Mesothelial cell of epicardium (in vitro differentiated cells): ENCODE data around the gene USP5. TPM values are rescaled to one million over a fixed set of nuclear protein-coding genes. Genes with fewer than 3 reads are reported as not detected.

Source experiments
- DNase-seq, 2 experiments: peaks; one replicate each; pipeline ENCODE4 v3.0.0; 2021; ENCODE audit warnings: low spot score in 2 of 2; ENCODE audit not compliant: unreplicated experiment in 2 of 2
- H3K27ac Mint-ChIP-seq: 2 replicates; pipeline ENCODE4 v1.8.0; 2021; ENCODE audit warnings: mixed read lengths
- H3K27me3 Mint-ChIP-seq: 2 replicates; pipeline ENCODE4 v1.8.0; 2021; ENCODE audit warnings: low read depth, mixed read lengths
- H3K36me3 Mint-ChIP-seq: 2 replicates; pipeline ENCODE4 v1.8.0; 2021; ENCODE audit warnings: mixed read lengths
- H3K4me1 Mint-ChIP-seq: 2 replicates; pipeline ENCODE4 v1.8.0; 2021; ENCODE audit warnings: mixed read lengths
- H3K4me3 Mint-ChIP-seq: 2 replicates; pipeline ENCODE4 v1.8.0; 2021; ENCODE audit warnings: mild to moderate bottlenecking, moderate library complexity, mixed read lengths
- H3K9me3 Mint-ChIP-seq: 2 replicates; pipeline ENCODE4 v1.8.0; 2021; ENCODE audit warnings: mixed read lengths
- total RNA-seq: library from RNA; stranded (reverse); gene quantifications from 3 replicates; pipeline ENCODE4 v1.2.1, GENCODE V29; 2021
- TF ChIP-seq, protein P1 (sequence below): fragments of 200-600 bp; sonication (generic); IDR thresholded peaks from one replicate; pipeline ENCODE4 v1.5.0; 2021; ENCODE audit warnings: antibody characterized with exemption; ENCODE audit not compliant: unreplicated experiment

USP5 gene
- total RNA-seq, 1 donor from 2014 or later = 119 TPM

DNA sequence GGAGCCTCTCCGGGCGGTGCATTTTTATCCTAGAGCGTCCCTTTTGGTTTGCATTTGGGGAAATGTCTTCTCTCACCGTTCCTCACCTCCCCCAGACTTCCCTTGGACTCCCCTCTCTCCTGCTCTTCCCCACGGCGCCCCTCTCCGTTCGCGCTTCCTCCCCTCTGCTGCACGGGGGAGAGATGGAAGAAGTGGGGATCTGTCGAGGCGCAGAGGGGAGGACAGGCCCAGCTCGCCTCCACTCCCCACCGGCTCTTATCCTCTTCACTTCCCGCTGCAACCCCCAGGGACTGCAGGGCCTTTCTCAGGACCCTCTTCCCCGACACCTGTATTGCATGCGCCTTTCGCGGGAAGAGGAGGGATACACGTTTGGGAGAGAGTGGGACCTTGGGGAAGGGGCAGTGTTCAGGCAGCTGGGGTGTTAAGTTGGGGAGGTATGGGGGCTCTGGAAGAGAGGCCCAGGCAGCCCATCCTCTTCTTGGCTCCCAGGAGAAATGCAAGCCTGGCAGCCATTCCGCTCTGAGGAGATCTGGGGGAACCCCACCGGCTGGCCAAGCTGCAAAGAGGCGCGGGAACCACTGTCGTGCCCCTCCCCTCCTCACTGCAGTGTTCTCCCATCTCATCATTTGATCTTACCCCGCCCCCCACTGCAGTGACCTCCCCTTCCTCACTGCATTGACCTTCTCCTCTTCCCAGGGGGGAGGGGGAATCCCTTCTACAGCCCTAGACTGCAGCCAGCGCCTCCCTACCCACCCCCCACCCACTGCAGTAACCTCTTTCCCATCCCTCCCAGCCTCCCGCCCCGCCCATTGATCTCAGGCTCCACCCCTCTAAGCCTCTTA lies 63.2 kb downstream of the USP5 start:
- Mint-ChIP-seq H3K27ac (peak overlapping the region; percentile 36), H3K4me3 (peak overlapping the region; percentile 82), H3K27me3 (peaks cover 54% of the 10 kb centered on the region), H3K4me1 (peaks cover 20% of the 10 kb centered on the region), H3K36me3 (peaks cover 6% of the 10 kb centered on the region), H3K9me3 (no peaks in the 10 kb centered on the region)
- DNase-seq = no peak
- TF ChIP-seq, protein P1, sequence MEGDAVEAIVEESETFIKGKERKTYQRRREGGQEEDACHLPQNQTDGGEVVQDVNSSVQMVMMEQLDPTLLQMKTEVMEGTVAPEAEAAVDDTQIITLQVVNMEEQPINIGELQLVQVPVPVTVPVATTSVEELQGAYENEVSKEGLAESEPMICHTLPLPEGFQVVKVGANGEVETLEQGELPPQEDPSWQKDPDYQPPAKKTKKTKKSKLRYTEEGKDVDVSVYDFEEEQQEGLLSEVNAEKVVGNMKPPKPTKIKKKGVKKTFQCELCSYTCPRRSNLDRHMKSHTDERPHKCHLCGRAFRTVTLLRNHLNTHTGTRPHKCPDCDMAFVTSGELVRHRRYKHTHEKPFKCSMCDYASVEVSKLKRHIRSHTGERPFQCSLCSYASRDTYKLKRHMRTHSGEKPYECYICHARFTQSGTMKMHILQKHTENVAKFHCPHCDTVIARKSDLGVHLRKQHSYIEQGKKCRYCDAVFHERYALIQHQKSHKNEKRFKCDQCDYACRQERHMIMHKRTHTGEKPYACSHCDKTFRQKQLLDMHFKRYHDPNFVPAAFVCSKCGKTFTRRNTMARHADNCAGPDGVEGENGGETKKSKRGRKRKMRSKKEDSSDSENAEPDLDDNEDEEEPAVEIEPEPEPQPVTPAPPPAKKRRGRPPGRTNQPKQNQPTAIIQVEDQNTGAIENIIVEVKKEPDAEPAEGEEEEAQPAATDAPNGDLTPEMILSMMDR = no peak

DNA sequence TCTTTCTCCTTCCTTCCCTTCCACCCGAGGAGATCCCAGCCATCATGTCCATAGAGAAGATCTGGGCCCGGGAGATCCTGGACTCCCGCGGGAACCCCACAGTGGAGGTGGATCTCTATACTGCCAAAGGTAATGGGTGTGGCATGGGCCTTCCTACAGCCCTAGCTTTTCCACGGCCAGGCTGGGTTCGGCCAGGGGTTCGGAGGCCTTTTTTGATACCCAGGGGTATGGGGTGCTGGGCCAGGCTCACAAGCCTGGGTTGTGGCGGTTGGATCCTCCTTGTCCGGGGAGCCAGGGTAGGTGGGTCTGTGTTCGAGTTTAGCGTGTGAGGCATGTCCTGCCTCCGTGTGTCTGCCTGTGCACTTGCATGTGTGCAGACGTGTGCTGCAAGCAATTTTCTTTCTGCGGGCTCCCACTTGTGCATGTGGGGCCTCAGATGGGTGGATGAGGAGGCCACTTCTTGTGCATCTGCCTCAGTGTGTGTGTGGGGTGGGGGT lies 63.9 kb downstream of the USP5 start:
- no peak for DNase-seq
- peak overlapping the region; percentile 82 for H3K4me3 Mint-ChIP-seq
- H3K27me3 Mint-ChIP-seq = peaks cover 53% of the 10 kb centered on the region

More for the DNA sequence above, 63.9 kb downstream of the USP5 start:
- Mint-ChIP-seq H3K36me3 (peaks cover 6% of the 10 kb centered on the region), H3K4me1 (peaks cover 20% of the 10 kb centered on the region), H3K27ac (no peak overlapping the region), H3K9me3 (no peaks in the 10 kb centered on the region)
- TF ChIP-seq, protein P1 = no peak

Other genes with a start within 250 kb of the USP5 start
- gene CHD4, start 244.8 kb upstream of the USP5 start, total RNA-seq = 332 to 358 TPM (median 332 TPM) in 3 replicates
- gene LPAR5, start 216.2 kb upstream of the USP5 start, total RNA-seq = 1.3 to 1.7 TPM (median 1.3 TPM) in 3 replicates
- gene ACRBP, start 204.7 kb upstream of the USP5 start, total RNA-seq = 2.7 to 3.7 TPM (median 3.5 TPM) in 3 replicates
- 63.5 to 69.0 TPM (median 64.2 TPM) in 3 replicates for gene ING4, start 189.0 kb upstream of the USP5 start, total RNA-seq
- gene ZNF384, start 162.8 kb upstream of the USP5 start, total RNA-seq = 94.9 to 101 TPM (median 96.3 TPM) in 3 replicates
- 3.7 to 6.0 TPM (median 3.9 TPM) in 3 replicates for gene PIANP, start 151.3 kb upstream of the USP5 start, total RNA-seq
- gene COPS7A, start 128.1 kb upstream of the USP5 start, total RNA-seq = 34.1 to 37.6 TPM (median 34.8 TPM) in 3 replicates
- 195 to 203 TPM (median 202 TPM) in 3 replicates for gene MLF2, start 99.0 kb upstream of the USP5 start, total RNA-seq
- gene PTMS, start 85.8 kb upstream of the USP5 start, total RNA-seq = 320 to 338 TPM (median 323 TPM) in 3 replicates
- gene LAG3, start 79.6 kb upstream of the USP5 start, total RNA-seq = 2.7 to 3.8 TPM (median 3.5 TPM) in 3 replicates
- 2.9 to 3.9 TPM (median 3.8 TPM) in 3 replicates for gene CD4, start 62.6 kb upstream of the USP5 start, total RNA-seq
- gene GPR162, start 30.3 kb upstream of the USP5 start, total RNA-seq = 10.8 to 11.5 TPM (median 11.0 TPM) in 3 replicates
- gene P3H3, start 23.7 kb upstream of the USP5 start, total RNA-seq = 80.7 to 86.2 TPM (median 83.8 TPM) in 3 replicates
- 22.9 to 24.3 TPM (median 23.0 TPM) in 3 replicates for gene GNB3, start 11.2 kb upstream of the USP5 start, total RNA-seq
- gene CDCA3, start 864 bp upstream of the USP5 start, total RNA-seq = 11.9 to 18.6 TPM (median 14.3 TPM) in 3 replicates
- gene TPI1, start 15.4 kb downstream of the USP5 start, total RNA-seq = 473 to 488 TPM (median 484 TPM) in 3 replicates
- 2.4 to 4.1 TPM (median 2.9 TPM) in 3 replicates for gene SPSB2, start 21.2 kb downstream of the USP5 start, total RNA-seq
- 11.6 to 14.4 TPM (median 13.4 TPM) in 3 replicates for gene LRRC23, start 52.7 kb downstream of the USP5 start, total RNA-seq
- gene ENO2, start 62.4 kb downstream of the USP5 start, total RNA-seq = 30.2 to 30.7 TPM (median 30.2 TPM) in 3 replicates
- gene ATN1, start 75.8 kb downstream of the USP5 start, total RNA-seq = 193 to 205 TPM (median 195 TPM) in 3 replicates
- gene RNU7-1, start 91.7 kb downstream of the USP5 start, total RNA-seq = not detected in 3 replicates
- 203 to 215 TPM (median 204 TPM) in 3 replicates for gene C12orf57, start 91.9 kb downstream of the USP5 start, total RNA-seq
- gene PTPN6, start 99.2 kb downstream of the USP5 start, total RNA-seq = 21.6 to 26.2 TPM (median 23.6 TPM) in 3 replicates
- gene PHB2, start 118.5 kb downstream of the USP5 start, total RNA-seq = 221 to 229 TPM (median 224 TPM) in 3 replicates
- gene EMG1, start 118.8 kb downstream of the USP5 start, total RNA-seq = 31.6 to 37.7 TPM (median 33.5 TPM) in 3 replicates
- gene LPCAT3, start 166.3 kb downstream of the USP5 start, total RNA-seq = 44.6 to 45.9 TPM (median 45.1 TPM) in 3 replicates
- gene C1S, start 208.6 kb downstream of the USP5 start, total RNA-seq = 46.1 to 47.3 TPM (median 46.7 TPM) in 3 replicates
- 41.5 to 45.9 TPM (median 45.1 TPM) in 3 replicates for gene C1R, start 240.3 kb downstream of the USP5 start, total RNA-seq